Endometrial microvascular endothelial cells (primary cell): ENCODE measurements around the gene SUPT4H1. TPM values are rescaled to one million over a fixed set of nuclear protein-coding genes. Genes with fewer than 3 reads are reported as not detected.

Source experiments
- in situ Hi-C: cut with HindIII; loops from 2 replicates; pipeline ENCODE4 v1.10.0; 2017; ENCODE audit warnings: low sequenced_read_pairs, low pct_unique_long_range_greater_than_20kb; ENCODE audit errors: inconsistent ontology term
- total RNA-seq: library from RNA; depleted of rRNA; stranded (reverse); fragments of >200 nt; gene quantifications from one replicate; pipeline ENCODE4 v1.2.3, GENCODE V29; 2015; ENCODE audit errors: inconsistent ontology term

Gene SUPT4H1
- total RNA-seq, 1 donor from 2014 or later = 54.6 TPM

- in situ Hi-C loops = no loop called here
These were observed 27.4 kb downstream of the SUPT4H1 start for GRCh38 chr17:58324409-58325288.

GRCh38 chr17:58324056-58324408 lies 28.0 kb downstream of the SUPT4H1 start:
- in situ Hi-C loops = no loop called here

- in situ Hi-C loops = no loop called here
These were observed 28.5 kb downstream of the SUPT4H1 start for GRCh38 chr17:58323366-58324055.

GRCh38 chr17:58322581-58323185 lies 29.3 kb downstream of the SUPT4H1 start:
- in situ Hi-C loops = no loop called here

- in situ Hi-C loops = no loop called here
These were observed 30.2 kb downstream of the SUPT4H1 start for GRCh38 chr17:58321571-58322525.

- in situ Hi-C loops = no loop called here
These were observed 31.3 kb downstream of the SUPT4H1 start for GRCh38 chr17:58320570-58321323.

- in situ Hi-C loops = no loop called here
These were observed 31.8 kb downstream of the SUPT4H1 start for GRCh38 chr17:58320163-58320558.

- in situ Hi-C loops = no loop called here
These were observed 32.5 kb downstream of the SUPT4H1 start for GRCh38 chr17:58319173-58320162.

- in situ Hi-C loops = no loop called here
These were observed 33.3 kb downstream of the SUPT4H1 start for GRCh38 chr17:58318627-58319172.

GRCh38 chr17:58318065-58318481 lies 33.9 kb downstream of the SUPT4H1 start:
- in situ Hi-C loops = no loop called here

GRCh38 chr17:58317421-58318064 lies 34.5 kb downstream of the SUPT4H1 start:
- in situ Hi-C loops = no loop called here

GRCh38 chr17:58316260-58316960 lies 35.6 kb downstream of the SUPT4H1 start:
- in situ Hi-C loops = no loop called here

GRCh38 chr17:58315750-58316149 lies 36.3 kb downstream of the SUPT4H1 start:
- in situ Hi-C loops = no loop called here

GRCh38 chr17:58315281-58315711 lies 36.7 kb downstream of the SUPT4H1 start:
- in situ Hi-C loops = no loop called here

- in situ Hi-C loops = no loop called here
These were observed 37.3 kb downstream of the SUPT4H1 start for GRCh38 chr17:58314706-58315015.
